NCI-H1048 (cell line): ENCODE data around the gene SPATA6L.

Experiments used
- DNase-seq: peaks from one replicate; lab custom pipeline; 2025; lab: John Stamatoyannopoulos, UW

The SPATA6L gene

GRCh38 chr9:4549751-4550295 lies 116.5 kb downstream of the SPATA6L start:
- DNase-seq, result no peak

- DNase-seq, result no peak
These were observed 117.2 kb downstream of the SPATA6L start for GRCh38 chr9:4548811-4549725.
